ENCODE measurements around the gene DOCK10. TPM values are rescaled to one million over a fixed set of nuclear protein-coding genes. Genes with fewer than 3 reads are reported as not detected.
"Not testable (repeated sequence)": the region's sequence is repeated elsewhere in the genome, so short reads cannot be mapped to it uniquely, and the experiment has no call there.

Gene DOCK10
- total RNA-seq, 1 donor from 2014 or later: 50.7 TPM

GRCh38 chr2:225052703-225053102 is 10.4 kb upstream of the DOCK10 start:
- ATAC-seq (no peak), DNase-seq (ENCODE audit: low spot score) (no peak)
- intact Hi-C loops (cut with DNase I): no loop called here

GRCh38 chr2:225047502-225047901 is 5.2 kb upstream of the DOCK10 start:
- DNase-seq (ENCODE audit: low spot score); ATAC-seq; intact Hi-C loops (cut with DNase I): not testable (repeated sequence)

GRCh38 chr2:225042800-225043167 is 516 bp upstream of the DOCK10 start:
- ATAC-seq (no peak), DNase-seq (ENCODE audit: low spot score) (no peak)
- intact Hi-C loops (cut with DNase I): no loop called here

DNA sequence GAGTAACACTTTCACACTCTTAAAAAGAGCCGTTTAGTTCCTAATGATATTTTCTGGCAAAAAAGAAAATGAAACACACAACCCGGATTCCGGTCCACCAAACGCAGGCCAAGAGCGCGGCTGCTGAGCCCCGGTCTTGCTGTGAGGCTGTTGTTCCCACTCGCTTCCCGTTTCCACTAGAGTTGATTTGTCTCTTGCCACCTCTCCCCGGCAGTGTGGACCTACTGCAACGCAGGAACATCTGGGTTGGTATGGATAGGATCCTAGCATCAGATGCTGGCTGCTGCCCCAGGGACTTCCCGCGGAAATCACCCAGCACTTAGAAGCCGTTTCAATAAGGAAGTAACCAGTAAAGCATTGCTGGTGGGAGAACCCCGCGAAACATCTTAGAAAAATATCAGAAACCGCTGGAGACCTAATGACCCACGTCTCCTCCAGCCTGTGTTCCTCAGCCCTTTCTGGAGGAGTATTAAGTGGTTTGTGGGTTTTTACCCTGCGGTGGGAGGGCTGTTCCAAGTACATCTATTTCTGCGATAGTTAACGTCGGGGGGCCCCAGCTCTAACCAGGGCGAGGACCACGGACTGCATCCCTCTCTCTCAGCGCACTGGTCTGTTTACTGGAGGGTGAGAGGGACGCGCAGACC is 939 bp downstream of the DOCK10 start:
- intact Hi-C loops (cut with DNase I): no loop called here
- ATAC-seq: peak; percentile 60
- DNase-seq (ENCODE audit: low spot score): no peak

DNA sequence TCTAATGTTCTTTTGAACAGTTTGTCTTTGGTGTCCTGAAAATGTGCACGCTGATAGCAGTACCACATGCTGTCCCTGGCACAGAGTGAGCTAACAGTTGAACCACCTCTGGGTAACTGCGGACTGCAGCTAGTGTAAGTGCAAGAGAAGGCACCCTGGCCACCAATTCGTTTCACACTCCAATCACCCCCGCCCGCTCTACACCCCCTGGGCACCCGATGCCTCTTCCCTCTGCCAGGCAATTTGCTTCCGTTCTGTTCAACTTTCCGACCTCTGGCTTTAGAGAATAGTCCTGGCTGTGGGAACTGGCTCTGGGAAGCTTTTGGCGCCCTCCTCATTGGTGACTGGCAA is 1.4 kb downstream of the DOCK10 start:
- intact Hi-C loops (cut with DNase I): no loop called here
- ATAC-seq (peak; percentile 49), DNase-seq (ENCODE audit: low spot score) (no peak)

GRCh38 chr2:225040142-225040541 is 2.1 kb downstream of the DOCK10 start:
- intact Hi-C loops (cut with DNase I): no loop called here
- DNase-seq (ENCODE audit: low spot score): no peak
- ATAC-seq: no peak

DNA sequence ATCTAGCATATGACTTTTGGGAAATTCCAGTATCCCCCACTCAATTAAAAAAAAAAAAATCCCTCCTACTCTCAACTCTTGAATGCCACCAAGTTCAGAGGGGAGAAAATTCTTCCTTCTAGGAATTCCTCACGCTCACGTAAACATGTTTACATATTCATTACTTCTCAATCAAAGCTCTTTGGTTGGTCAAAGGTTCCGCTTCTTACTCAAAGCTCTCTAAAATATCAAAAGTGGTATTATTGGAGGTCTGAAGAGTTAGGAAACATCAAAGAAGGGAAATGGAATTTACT is 4.1 kb downstream of the DOCK10 start:
- no peak for ATAC-seq
- intact Hi-C loops (cut with DNase I): no loop called here
- no peak for DNase-seq (ENCODE audit: low spot score)

DNA sequence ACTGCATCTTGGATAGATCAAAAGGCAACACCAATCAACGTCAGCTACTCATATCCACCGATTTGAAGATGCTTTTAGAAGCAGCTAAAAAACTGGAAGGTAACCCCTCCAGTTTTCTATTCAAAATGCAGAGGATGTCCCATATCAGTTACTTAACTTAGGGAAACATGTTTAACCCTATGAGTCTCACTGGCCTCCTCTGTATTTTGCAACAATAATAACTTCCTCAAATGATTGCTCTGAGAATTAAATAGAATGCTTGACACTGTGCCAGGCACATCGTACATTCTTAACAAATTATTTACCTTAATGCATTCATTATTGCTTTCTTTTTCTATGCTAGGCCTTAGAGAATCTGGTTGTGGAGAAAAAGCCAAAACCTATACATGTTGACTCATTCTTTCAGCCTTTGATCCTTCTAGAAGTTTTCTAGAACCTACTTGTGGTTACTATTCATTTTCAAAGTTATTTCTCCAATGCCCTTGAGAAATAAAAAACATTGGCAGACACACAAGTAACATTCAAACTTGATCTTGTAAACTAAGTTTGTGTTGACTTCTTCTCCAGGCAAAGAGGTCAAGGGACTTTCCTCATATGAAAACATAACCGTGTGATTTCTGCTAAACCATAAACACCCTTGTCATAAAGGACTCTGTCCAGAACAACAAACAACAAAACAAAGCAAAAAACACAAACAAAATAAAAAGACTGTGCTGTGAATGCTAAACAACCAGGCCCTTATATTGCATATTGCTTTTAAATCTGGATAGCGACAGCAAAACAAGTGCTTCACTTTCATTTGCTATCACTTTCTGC is 4.6 kb downstream of the DOCK10 start:
- ATAC-seq (no peak), DNase-seq (ENCODE audit: low spot score) (no peak)
- intact Hi-C loops (cut with DNase I): no loop called here

- DNase-seq (ENCODE audit: low spot score) (no peak), ATAC-seq (no peak)
- intact Hi-C loops (cut with DNase I): no loop called here
Measured at GRCh38 chr2:225036431-225036830, 5.8 kb downstream of the DOCK10 start.

- ATAC-seq (no peak), DNase-seq (ENCODE audit: low spot score) (no peak)
- intact Hi-C loops (cut with DNase I): no loop called here
Measured at GRCh38 chr2:225033440-225034318, 8.6 kb downstream of the DOCK10 start.

GRCh38 chr2:225032246-225032645 is 10.0 kb downstream of the DOCK10 start:
- ATAC-seq: no peak
- DNase-seq (ENCODE audit: low spot score): no peak
- intact Hi-C loops (cut with DNase I): no loop called here

- intact Hi-C loops (cut with DNase I): no loop called here
- no peak for ATAC-seq
- no peak for DNase-seq (ENCODE audit: low spot score)
Measured at GRCh38 chr2:225031599-225031998, 10.7 kb downstream of the DOCK10 start.

GRCh38 chr2:225030893-225031292 is 11.4 kb downstream of the DOCK10 start:
- ATAC-seq: no peak
- intact Hi-C loops (cut with DNase I): no loop called here
- no peak for DNase-seq (ENCODE audit: low spot score)

DNA sequence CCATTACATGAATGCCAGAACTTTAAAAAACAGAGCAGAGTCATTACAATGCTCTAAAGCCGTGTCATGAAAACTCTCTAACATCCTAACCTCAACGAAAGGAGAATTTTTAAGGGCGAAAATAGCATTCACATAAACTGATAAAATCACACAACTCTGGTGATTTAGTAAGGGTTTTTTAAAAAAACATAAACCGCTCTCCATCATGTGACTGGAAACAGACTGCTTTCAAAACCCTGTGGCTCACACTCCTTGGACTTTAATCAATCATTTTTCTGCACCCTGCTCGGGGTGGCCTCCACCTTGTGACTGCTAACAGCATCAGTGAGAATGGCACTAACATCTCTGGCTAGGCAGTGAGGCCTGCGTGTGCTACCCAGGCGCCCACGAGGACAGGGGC is 12.1 kb downstream of the DOCK10 start:
- ATAC-seq: no peak
- intact Hi-C loops (cut with DNase I): no loop called here
- DNase-seq (ENCODE audit: low spot score): no peak

DNA sequence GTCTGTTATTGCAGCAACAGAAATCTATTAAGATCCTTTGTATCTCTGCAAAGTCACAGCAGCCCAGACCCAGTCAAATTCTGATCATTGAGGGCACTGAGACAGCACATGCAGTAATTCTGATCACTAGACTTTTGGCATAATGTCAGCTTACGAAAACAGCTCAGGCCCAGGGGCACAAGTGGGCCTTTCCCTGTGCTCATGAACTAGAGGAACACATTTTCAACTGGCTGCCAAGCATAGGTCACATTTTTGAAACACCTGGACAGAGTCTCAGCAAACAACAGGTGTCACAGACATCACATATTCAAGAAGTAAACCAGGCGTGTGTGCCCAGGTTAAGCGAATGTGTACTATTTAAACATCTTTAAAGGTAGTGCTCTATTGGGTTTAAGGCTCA is 13.7 kb downstream of the DOCK10 start:
- DNase-seq (ENCODE audit: low spot score) (no peak), ATAC-seq (no peak)
- intact Hi-C loops (cut with DNase I): no loop called here

DNA sequence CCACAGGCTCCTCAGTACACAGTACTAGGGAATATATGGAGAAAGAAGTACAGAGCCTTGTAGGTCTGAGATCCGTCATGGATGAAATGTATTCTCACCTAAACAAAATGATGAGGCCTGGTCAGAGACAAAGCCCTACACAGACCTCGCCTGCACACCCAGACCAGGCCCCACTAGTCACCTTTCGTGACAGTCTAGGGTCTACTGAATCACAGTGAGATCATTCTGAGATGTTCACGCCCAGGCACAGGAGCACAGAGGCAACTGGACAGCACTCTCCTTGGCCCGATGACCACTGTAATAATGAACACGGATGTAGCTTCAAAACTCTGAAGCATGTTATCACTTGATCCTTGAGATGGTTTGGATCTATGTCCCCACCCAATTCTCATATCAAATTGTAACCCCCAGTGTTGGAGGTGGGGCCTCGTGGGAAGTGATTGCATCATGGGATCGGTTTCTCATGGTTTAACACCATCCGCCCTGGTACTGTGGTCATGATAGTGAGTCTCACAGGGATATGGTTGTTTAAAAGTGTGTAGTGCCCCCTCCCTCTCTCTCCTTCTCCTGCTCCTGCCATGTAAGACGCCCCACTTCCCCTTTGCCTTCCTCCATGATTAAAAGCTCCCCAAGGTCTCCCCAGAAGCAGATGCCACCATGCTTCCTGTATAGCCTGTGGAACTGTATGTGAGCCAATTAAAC is 15.1 kb downstream of the DOCK10 start:
- intact Hi-C loops (cut with DNase I): no loop called here
- ATAC-seq (no peak), DNase-seq (ENCODE audit: low spot score) (no peak)

DNA sequence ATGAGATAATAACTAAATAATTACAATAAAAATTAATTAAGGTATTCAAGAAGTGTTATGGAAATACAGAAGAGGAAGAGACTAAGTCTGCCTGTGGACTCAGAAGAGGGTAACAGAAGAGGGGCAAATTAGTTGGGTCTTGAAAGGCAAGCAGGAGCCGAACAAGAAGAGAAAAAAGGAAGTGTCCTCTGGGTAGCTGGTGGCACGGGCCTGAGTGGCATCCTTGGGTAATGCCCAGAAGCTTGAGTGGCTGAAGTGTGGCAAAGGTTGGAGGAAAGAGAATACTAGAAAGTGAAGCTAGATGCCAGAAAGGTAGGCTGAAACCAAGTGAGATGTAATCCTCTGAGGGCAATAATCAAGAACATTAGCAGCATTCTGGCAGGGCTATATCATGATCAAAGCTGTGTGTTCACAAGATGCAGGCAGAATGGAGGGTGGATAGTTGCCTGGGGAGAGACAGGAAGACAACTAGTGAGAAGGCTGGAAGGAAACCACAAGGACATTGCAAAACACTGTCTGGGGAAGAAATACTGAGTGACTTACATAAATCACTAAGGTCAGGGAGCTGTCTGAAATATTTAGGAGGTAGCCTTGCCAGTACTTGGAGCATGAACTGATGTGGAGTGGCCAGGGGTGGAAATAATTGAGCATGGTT is 16.2 kb downstream of the DOCK10 start:
- intact Hi-C loops (cut with DNase I): no loop called here

DNA sequence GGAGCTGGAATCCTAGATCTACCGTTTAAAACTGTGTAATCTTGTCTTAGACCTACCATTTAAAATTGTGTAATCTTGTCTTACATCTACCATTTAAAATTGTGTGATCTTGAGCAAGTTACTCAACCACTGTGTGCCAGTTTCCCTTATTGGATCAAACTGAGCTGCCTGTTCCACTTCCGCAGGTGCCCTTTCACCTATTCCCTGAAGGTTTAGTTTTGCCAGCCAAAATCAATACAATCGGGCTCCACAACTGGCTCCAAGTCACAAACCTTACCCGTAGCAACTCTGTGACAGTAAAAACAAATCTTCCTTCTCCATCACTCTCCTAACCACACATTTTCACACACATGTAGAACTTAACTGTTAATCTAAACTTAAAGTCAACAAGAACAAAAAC is 20.1 kb downstream of the DOCK10 start:
- no peak for DNase-seq (ENCODE audit: low spot score)
- intact Hi-C loops (cut with DNase I): no loop called here
- no peak for ATAC-seq

More for the DNA sequence above, 16.2 kb downstream of the DOCK10 start:
- DNase-seq (ENCODE audit: low spot score) (no peak), ATAC-seq (peak; percentile 81)

Data from sciatic nerve (tissue), 2 donors.